ENCODE data around the gene MSGN1.
"Not testable (repeated sequence)": the region's sequence is repeated elsewhere in the genome, so short reads cannot be mapped to it uniquely, and the experiment has no call there.

MSGN1 gene

DNA sequence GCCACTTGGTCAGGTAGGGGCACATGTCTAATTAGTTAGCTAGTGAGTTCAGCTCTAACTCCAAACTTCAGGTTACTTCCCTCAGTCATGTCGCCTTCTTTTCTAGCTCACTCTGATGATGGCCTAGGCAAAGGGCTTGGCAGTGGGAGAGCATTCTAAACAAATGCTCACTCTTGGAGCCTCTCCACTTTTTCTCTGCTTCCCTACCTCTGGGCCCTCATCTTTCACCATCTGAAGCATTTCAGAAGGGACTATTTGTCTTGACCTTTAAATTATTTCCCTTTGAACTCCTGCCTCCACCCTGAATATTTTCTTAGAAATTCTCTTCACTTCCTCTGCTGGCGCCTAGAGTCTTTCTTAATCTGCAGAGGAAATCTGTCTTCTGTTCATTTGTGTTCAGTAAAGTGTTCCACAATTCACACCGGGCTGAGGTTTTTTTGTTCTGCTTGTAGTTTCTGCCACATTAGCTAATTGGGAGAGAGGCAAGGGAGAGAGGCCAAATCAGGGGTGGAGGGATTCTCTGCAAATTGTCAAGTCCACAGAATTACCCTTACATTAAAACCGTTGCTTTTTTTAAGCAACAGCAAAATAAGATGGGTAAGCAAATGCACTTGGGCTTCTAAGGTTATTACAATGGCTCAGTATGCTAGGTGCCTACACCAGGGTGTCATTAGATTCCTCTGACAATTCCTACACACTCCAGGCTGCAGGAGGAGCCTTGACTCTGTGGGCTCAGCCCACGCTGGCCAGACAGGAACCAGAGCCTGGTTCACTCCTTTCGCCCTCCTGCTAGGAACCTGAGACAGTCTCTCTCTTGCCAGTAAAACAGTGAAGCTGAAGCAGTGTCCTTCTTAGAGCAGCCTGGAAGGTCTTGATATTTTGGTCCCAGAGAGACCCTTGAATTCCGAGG is 5.5 kb downstream of the MSGN1 start (continued):
- TF ChIP-seq, protein P1, sequence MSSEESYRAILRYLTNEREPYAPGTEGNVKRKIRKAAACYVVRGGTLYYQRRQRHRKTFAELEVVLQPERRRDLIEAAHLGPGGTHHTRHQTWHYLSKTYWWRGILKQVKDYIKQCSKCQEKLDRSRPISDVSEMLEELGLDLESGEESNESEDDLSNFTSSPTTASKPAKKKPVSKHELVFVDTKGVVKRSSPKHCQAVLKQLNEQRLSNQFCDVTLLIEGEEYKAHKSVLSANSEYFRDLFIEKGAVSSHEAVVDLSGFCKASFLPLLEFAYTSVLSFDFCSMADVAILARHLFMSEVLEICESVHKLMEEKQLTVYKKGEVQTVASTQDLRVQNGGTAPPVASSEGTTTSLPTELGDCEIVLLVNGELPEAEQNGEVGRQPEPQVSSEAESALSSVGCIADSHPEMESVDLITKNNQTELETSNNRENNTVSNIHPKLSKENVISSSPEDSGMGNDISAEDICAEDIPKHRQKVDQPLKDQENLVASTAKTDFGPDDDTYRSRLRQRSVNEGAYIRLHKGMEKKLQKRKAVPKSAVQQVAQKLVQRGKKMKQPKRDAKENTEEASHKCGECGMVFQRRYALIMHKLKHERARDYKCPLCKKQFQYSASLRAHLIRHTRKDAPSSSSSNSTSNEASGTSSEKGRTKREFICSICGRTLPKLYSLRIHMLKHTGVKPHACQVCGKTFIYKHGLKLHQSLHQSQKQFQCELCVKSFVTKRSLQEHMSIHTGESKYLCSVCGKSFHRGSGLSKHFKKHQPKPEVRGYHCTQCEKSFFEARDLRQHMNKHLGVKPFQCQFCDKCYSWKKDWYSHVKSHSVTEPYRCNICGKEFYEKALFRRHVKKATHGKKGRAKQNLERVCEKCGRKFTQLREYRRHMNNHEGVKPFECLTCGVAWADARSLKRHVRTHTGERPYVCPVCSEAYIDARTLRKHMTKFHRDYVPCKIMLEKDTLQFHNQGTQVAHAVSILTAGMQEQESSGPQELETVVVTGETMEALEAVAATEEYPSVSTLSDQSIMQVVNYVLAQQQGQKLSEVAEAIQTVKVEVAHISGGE (tag by site-specific recombination; conservative IDR thresholded peaks at IDR 0.05; ENCODE audit: low read depth): no peak
- TF ChIP-seq, protein P2, sequence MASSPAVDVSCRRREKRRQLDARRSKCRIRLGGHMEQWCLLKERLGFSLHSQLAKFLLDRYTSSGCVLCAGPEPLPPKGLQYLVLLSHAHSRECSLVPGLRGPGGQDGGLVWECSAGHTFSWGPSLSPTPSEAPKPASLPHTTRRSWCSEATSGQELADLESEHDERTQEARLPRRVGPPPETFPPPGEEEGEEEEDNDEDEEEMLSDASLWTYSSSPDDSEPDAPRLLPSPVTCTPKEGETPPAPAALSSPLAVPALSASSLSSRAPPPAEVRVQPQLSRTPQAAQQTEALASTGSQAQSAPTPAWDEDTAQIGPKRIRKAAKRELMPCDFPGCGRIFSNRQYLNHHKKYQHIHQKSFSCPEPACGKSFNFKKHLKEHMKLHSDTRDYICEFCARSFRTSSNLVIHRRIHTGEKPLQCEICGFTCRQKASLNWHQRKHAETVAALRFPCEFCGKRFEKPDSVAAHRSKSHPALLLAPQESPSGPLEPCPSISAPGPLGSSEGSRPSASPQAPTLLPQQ (tag by site-specific recombination; IDR thresholded peaks at IDR 0.05): no peak

DNA sequence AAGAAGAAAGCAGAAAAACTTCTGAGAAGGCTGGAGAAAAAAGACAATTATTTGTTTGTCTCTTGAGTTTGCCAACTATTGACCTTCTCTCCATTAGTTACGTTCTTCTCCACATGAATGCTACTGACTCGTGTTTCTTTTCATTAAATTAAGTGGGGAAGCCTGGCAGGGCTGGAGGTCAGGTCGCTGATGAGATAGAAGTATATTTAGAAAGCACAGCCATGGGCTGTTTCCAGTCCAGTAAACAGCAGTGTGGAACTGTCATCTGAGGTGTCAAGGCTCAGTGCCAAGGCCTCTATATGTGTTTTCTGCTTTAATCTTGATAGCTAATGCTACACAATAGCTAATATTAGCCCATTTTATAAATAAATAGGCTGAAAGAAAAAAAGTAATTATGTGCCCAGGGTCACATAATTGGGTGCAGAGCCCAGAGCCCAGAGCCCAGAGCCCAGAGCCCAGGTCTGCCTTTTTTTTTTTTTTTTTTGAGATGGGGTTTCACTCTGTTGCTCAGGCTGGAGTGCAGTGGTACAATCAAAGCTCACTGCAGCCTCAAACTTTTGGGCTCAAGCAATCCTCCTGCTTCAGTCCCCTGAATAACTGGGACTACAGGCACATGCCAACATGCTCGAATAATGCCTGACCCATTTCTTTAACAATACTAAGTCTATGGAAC is 6.3 kb downstream of the MSGN1 start:
- Histone ChIP-seq H3K36me3 (ENCODE audit: control insufficient read depth in 2 of 2, insufficient read depth in 1 of 2, low read length in 2 of 2) (no peaks in the 10 kb centered on the region), H3K4me3 (ENCODE audit: low read depth, low read length) (no peak overlapping the region), H3K27ac (ENCODE audit: extremely low read depth, low read depth, low read length) (no peak overlapping the region), H3K4me1 (ENCODE audit: control insufficient read depth, insufficient read depth, low read length) (no peaks in the 10 kb centered on the region), H3K9me3 (ENCODE audit: control insufficient read depth, insufficient read depth, low read depth, low read length) (no peaks in the 10 kb centered on the region)
- CTCF ChIA-PET: interaction anchor here (0.7 kb wide), 1 partner anchor 9 kb away, joined by 6 read pairs; no protein-coding TSS in a partner anchor
- no peak for TF ChIP-seq ZNF138 (tag by site-specific recombination; IDR thresholded peaks at IDR 0.05; ENCODE audit: borderline replicate concordance)
- no peak for TF ChIP-seq ZNF561 (tag by site-specific recombination; IDR thresholded peaks at IDR 0.05; ENCODE audit: borderline replicate concordance)
- no peak for TF ChIP-seq ZNF433 (tag by site-specific recombination; IDR thresholded peaks at IDR 0.05; ENCODE audit: low read depth)
- TF ChIP-seq ZNF350 (tag by site-specific recombination; IDR thresholded peaks at IDR 0.05): no peak
- no peak for TF ChIP-seq OSR2 (tag by site-specific recombination; IDR thresholded peaks at IDR 0.05)
- no peak for TF ChIP-seq ZNF560 (tag by site-specific recombination; IDR thresholded peaks at IDR 0.05; ENCODE audit: borderline replicate concordance)
- no peak for TF ChIP-seq KLF10 (tag by site-specific recombination; IDR thresholded peaks at IDR 0.05)
- TF ChIP-seq, protein P3, sequence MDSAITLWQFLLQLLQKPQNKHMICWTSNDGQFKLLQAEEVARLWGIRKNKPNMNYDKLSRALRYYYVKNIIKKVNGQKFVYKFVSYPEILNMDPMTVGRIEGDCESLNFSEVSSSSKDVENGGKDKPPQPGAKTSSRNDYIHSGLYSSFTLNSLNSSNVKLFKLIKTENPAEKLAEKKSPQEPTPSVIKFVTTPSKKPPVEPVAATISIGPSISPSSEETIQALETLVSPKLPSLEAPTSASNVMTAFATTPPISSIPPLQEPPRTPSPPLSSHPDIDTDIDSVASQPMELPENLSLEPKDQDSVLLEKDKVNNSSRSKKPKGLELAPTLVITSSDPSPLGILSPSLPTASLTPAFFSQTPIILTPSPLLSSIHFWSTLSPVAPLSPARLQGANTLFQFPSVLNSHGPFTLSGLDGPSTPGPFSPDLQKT (IDR thresholded peaks at IDR 0.05; ENCODE audit: borderline replicate concordance, low read depth, low read length): no peak
- TF ChIP-seq ZNF140 (tag by site-specific recombination; IDR thresholded peaks at IDR 0.05): no peak
- TF ChIP-seq ZFP37 (tag by site-specific recombination; IDR thresholded peaks at IDR 0.05): no peak
- no peak for TF ChIP-seq ZNF404 (tag by site-specific recombination; IDR thresholded peaks at IDR 0.05)
- TF ChIP-seq ZNF292 (tag by site-specific recombination; IDR thresholded peaks at IDR 0.05; ENCODE audit: borderline replicate concordance, low read depth): no peak
- TF ChIP-seq, protein P4, sequence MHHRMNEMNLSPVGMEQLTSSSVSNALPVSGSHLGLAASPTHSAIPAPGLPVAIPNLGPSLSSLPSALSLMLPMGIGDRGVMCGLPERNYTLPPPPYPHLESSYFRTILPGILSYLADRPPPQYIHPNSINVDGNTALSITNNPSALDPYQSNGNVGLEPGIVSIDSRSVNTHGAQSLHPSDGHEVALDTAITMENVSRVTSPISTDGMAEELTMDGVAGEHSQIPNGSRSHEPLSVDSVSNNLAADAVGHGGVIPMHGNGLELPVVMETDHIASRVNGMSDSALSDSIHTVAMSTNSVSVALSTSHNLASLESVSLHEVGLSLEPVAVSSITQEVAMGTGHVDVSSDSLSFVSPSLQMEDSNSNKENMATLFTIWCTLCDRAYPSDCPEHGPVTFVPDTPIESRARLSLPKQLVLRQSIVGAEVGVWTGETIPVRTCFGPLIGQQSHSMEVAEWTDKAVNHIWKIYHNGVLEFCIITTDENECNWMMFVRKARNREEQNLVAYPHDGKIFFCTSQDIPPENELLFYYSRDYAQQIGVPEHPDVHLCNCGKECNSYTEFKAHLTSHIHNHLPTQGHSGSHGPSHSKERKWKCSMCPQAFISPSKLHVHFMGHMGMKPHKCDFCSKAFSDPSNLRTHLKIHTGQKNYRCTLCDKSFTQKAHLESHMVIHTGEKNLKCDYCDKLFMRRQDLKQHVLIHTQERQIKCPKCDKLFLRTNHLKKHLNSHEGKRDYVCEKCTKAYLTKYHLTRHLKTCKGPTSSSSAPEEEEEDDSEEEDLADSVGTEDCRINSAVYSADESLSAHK (tag by site-specific recombination; IDR thresholded peaks at IDR 0.05): no peak
- TF ChIP-seq, protein P5, sequence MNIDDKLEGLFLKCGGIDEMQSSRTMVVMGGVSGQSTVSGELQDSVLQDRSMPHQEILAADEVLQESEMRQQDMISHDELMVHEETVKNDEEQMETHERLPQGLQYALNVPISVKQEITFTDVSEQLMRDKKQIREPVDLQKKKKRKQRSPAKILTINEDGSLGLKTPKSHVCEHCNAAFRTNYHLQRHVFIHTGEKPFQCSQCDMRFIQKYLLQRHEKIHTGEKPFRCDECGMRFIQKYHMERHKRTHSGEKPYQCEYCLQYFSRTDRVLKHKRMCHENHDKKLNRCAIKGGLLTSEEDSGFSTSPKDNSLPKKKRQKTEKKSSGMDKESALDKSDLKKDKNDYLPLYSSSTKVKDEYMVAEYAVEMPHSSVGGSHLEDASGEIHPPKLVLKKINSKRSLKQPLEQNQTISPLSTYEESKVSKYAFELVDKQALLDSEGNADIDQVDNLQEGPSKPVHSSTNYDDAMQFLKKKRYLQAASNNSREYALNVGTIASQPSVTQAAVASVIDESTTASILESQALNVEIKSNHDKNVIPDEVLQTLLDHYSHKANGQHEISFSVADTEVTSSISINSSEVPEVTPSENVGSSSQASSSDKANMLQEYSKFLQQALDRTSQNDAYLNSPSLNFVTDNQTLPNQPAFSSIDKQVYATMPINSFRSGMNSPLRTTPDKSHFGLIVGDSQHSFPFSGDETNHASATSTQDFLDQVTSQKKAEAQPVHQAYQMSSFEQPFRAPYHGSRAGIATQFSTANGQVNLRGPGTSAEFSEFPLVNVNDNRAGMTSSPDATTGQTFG (tag by site-specific recombination; IDR thresholded peaks at IDR 0.05; ENCODE audit: borderline replicate concordance): no peak
- POLR2A ChIA-PET: interaction anchor here (0.6 kb wide), 1 partner anchor 186 kb away, joined by 4 read pairs; no protein-coding TSS in a partner anchor

DNA sequence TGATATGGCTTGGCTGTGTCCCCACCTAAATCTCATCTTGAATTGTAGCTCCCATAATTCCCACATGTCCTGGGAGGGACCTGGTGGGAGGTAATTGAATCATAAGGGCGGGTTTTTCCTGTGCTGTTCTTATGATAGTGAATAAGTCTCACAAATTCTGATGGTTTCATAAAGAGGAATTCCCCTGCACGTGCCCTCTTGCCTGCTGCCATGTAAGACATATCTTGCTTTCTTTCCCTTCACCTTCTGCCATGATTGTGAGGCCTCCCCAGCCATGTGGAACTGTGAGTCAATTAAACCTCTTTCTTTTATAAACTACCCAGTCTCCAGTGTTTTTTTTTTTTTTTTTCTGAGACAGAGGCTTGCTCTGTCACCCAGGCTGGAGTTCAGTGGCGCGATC is 7.4 kb downstream of the MSGN1 start:
- POLR2A ChIA-PET; H3K9me3 ChIP-seq (ENCODE audit: control insufficient read depth, insufficient read depth, low read depth, low read length); H3K36me3 ChIP-seq (ENCODE audit: control insufficient read depth in 2 of 2, insufficient read depth in 1 of 2, low read length in 2 of 2); H3K4me3 ChIP-seq (ENCODE audit: low read depth, low read length); H3K4me1 ChIP-seq (ENCODE audit: control insufficient read depth, insufficient read depth, low read length); H3K27ac ChIP-seq (ENCODE audit: extremely low read depth, low read depth, low read length); CTCF ChIA-PET: not testable (repeated sequence)

All from HEK293 (cell line).